AG10803 (cell line): ENCODE data around the gene DSCAML1.
"Not testable (repeated sequence)": the region's sequence is repeated elsewhere in the genome, so short reads cannot be mapped to it uniquely, and the experiment has no call there.

Experiments
- DNase-seq: peaks from one replicate; pipeline ENCODE4 v3.0.0; 2010; ENCODE audit warnings: low read depth
- H3K4me3 ChIP-seq: 2 replicates; pipeline ENCODE4 v1.5.1; 2011; ENCODE audit warnings: mild to moderate bottlenecking, low read length, control low read depth
- TF ChIP-seq, protein P1 (sequence below): conservative IDR thresholded peaks from 2 replicates; pipeline ENCODE4 v1.5.1; 2011; ENCODE audit warnings: mild to moderate bottlenecking, low read length, control low read depth, inconsistent platforms

Gene DSCAML1

GRCh38 chr11:117766576-117766975, 30.4 kb downstream of the DSCAML1 start:
- TF ChIP-seq, protein P1, sequence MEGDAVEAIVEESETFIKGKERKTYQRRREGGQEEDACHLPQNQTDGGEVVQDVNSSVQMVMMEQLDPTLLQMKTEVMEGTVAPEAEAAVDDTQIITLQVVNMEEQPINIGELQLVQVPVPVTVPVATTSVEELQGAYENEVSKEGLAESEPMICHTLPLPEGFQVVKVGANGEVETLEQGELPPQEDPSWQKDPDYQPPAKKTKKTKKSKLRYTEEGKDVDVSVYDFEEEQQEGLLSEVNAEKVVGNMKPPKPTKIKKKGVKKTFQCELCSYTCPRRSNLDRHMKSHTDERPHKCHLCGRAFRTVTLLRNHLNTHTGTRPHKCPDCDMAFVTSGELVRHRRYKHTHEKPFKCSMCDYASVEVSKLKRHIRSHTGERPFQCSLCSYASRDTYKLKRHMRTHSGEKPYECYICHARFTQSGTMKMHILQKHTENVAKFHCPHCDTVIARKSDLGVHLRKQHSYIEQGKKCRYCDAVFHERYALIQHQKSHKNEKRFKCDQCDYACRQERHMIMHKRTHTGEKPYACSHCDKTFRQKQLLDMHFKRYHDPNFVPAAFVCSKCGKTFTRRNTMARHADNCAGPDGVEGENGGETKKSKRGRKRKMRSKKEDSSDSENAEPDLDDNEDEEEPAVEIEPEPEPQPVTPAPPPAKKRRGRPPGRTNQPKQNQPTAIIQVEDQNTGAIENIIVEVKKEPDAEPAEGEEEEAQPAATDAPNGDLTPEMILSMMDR, result no peak
- no peak for DNase-seq
- H3K4me3 ChIP-seq, result no peak overlapping the region

DNA sequence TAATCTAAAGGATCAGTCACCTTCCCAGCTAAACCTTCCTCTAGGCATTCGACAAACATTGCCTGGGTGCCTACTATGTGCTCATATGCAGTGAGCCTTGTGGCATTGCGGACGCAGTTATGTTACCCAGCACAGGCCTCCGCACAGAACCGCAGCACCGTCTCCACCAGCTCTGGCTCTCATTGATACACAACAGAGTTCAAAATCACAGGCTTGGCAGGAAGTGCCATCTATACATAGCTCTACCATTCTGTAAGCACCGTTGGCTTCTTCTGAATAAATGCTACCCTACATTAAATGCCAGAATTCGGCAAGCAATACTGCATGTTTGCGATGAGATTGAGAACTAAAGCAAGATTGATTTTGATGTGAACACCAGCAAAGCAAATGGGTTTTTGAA, 31.0 kb downstream of the DSCAML1 start:
- no peak overlapping the region for H3K4me3 ChIP-seq
- TF ChIP-seq, protein P1, result no peak
- no peak for DNase-seq

- TF ChIP-seq, protein P1, result no peak
- H3K4me3 ChIP-seq, result no peak overlapping the region
- no peak for DNase-seq
These were observed 31.9 kb downstream of the DSCAML1 start for GRCh38 chr11:117765068-117765467.

DNA sequence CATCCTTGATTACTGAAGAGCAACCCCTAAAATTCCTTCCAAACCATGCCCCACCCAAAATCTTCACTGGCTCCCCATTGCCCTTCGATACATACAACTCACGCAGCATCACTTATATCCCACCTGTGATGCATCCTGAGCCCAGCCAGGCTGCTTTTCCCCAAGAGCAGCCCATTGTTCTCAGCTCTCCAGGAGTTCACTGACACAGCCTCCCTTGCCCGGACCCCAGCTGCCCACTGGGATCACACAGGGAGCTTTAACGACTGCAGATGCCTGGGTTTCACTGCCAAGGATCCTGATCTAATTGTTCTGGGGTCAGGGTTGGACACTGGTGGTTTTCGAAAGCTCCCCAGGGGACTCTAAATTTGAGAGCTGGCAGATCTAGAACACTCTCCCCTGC, 33.6 kb downstream of the DSCAML1 start:
- not testable (repeated sequence) for DNase-seq, H3K4me3 ChIP-seq

DNA sequence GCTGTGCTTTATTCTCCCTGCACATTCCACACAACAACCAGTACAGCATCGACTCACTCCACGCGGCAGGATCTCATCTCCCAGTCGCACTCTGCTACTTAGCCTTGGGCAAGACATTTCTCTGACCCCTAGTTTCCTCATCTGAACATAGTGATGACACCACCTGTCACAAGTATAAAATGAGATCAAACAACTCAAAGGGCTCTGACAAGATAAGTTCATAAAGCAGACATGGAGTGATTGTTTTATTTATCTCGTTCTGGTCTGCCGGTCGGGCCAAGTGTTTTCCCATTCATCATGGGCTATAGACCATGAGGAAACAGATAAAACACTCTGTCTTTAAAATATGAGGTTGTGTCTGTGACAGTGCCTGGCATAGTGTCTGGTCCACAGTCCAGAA, 35.0 kb downstream of the DSCAML1 start:
- no peak overlapping the region for H3K4me3 ChIP-seq
- TF ChIP-seq, protein P1, result no peak
- no peak for DNase-seq

DNA sequence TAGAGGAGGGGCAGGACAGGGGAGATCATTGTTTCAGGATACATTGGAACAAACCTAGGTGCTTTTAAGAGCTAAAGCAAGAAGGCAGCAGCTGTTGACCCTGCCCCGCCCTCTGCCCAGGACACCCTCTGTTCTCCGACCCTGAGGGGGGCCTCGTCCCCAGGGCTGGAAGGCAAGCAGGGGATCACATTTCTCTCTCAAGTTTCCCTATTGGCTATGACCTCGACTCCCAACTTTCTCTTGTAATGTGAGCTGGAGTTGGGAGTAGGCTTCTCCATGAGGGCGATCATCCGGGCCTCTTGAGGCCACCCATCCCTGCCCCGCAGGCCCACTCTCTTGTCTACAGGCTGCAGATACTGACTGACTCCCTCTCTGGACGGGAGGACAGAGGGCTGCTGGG, 37.7 kb downstream of the DSCAML1 start:
- TF ChIP-seq, protein P1, result no peak
- no peak for DNase-seq
- H3K4me3 ChIP-seq, result no peak overlapping the region

- no peak for DNase-seq
- H3K4me3 ChIP-seq, result no peak overlapping the region
- TF ChIP-seq, protein P1, result no peak
These were observed 43.0 kb downstream of the DSCAML1 start for GRCh38 chr11:117754030-117754429.

- TF ChIP-seq, protein P1, result no peak
- H3K4me3 ChIP-seq, result no peak overlapping the region
- DNase-seq, result no peak
These were observed 44.2 kb downstream of the DSCAML1 start for GRCh38 chr11:117752721-117753237.
